Activated T-helper 17 cell treated with anti-CD3 and anti-CD28 coated beads, Interleukin-2, amount 50 U/mL, for 72 hours (primary cell): ENCODE results near the gene DAP. TPM values are rescaled to one million over a fixed set of nuclear protein-coding genes. Genes with fewer than 3 reads are reported as not detected.

Source experiments
- ATAC-seq: fragments of 150-1000 bp; cut with Tn5 transposase; replicated peaks from 2 replicates; pipeline ENCODE4 v1.10.0; 2021; ENCODE audit warnings: mild to moderate bottlenecking, moderate library complexity
- H3K27ac Mint-ChIP-seq: one replicate; pipeline ENCODE4 v1.8.0; 2022; ENCODE audit warnings: mixed read lengths
- H3K27me3 Mint-ChIP-seq: one replicate; pipeline ENCODE4 v1.8.0; 2022; ENCODE audit warnings: mixed read lengths
- H3K36me3 Mint-ChIP-seq: one replicate; pipeline ENCODE4 v1.8.0; 2022; ENCODE audit warnings: low read depth, mild to moderate bottlenecking, mixed read lengths
- H3K4me1 Mint-ChIP-seq: one replicate; pipeline ENCODE4 v1.8.0; 2022; ENCODE audit warnings: mixed read lengths
- H3K4me3 Mint-ChIP-seq: one replicate; pipeline ENCODE4 v1.8.0; 2022; ENCODE audit warnings: mild to moderate bottlenecking, mixed read lengths
- H3K9me3 Mint-ChIP-seq: one replicate; pipeline ENCODE4 v1.8.0; 2022; ENCODE audit warnings: mixed read lengths
- total RNA-seq, 2 donors: library from RNA; stranded (reverse); gene quantifications; one replicate each; pipeline ENCODE4 v1.2.3, GENCODE V29; 2022

DAP gene
- total RNA-seq, 2 donors from 2014 or later = 29.5 to 39.5 TPM

- H3K4me3 Mint-ChIP-seq = no peak overlapping the region
- no peaks in the 10 kb centered on the region for H3K9me3 Mint-ChIP-seq
- no peaks in the 10 kb centered on the region for H3K36me3 Mint-ChIP-seq
- H3K27ac Mint-ChIP-seq = no peak overlapping the region
- H3K4me1 Mint-ChIP-seq = no peaks in the 10 kb centered on the region
- no peak for ATAC-seq
- H3K27me3 Mint-ChIP-seq = peaks cover 4% of the 10 kb centered on the region
Observed at GRCh38 chr5:10662661-10663488, 98.2 kb downstream of the DAP start.

- Mint-ChIP-seq H3K4me3 (no peak overlapping the region), H3K27me3 (peaks cover 4% of the 10 kb centered on the region), H3K9me3 (no peaks in the 10 kb centered on the region), H3K36me3 (no peaks in the 10 kb centered on the region), H3K4me1 (no peaks in the 10 kb centered on the region), H3K27ac (no peak overlapping the region)
- no peak for ATAC-seq
Observed at GRCh38 chr5:10662083-10662482, 99.0 kb downstream of the DAP start.

GRCh38 chr5:10661401-10661800 lies 99.6 kb downstream of the DAP start:
- Mint-ChIP-seq H3K36me3 (no peaks in the 10 kb centered on the region), H3K4me1 (no peaks in the 10 kb centered on the region), H3K27me3 (peaks cover 4% of the 10 kb centered on the region), H3K27ac (no peak overlapping the region), H3K9me3 (no peaks in the 10 kb centered on the region), H3K4me3 (no peak overlapping the region)
- ATAC-seq = no peak

GRCh38 chr5:10660720-10661387 lies 100.2 kb downstream of the DAP start:
- Mint-ChIP-seq H3K9me3 (no peaks in the 10 kb centered on the region), H3K27ac (no peak overlapping the region), H3K36me3 (no peaks in the 10 kb centered on the region), H3K27me3 (peaks cover 4% of the 10 kb centered on the region), H3K4me1 (no peaks in the 10 kb centered on the region), H3K4me3 (no peak overlapping the region)
- ATAC-seq = no peak

- Mint-ChIP-seq H3K4me3 (no peak overlapping the region), H3K27me3 (peaks cover 4% of the 10 kb centered on the region), H3K36me3 (no peaks in the 10 kb centered on the region), H3K9me3 (no peaks in the 10 kb centered on the region), H3K4me1 (no peaks in the 10 kb centered on the region), H3K27ac (no peak overlapping the region)
- ATAC-seq = no peak
Observed at GRCh38 chr5:10660135-10660534, 100.9 kb downstream of the DAP start.

- Mint-ChIP-seq H3K27ac (no peak overlapping the region), H3K27me3 (peaks cover 4% of the 10 kb centered on the region), H3K36me3 (no peaks in the 10 kb centered on the region), H3K4me3 (no peak overlapping the region), H3K4me1 (no peaks in the 10 kb centered on the region), H3K9me3 (no peaks in the 10 kb centered on the region)
- ATAC-seq = no peak
Observed at GRCh38 chr5:10658265-10658664, 102.8 kb downstream of the DAP start.

GRCh38 chr5:10655972-10656830 lies 104.8 kb downstream of the DAP start:
- Mint-ChIP-seq H3K9me3 (no peaks in the 10 kb centered on the region), H3K4me1 (no peaks in the 10 kb centered on the region), H3K27ac (no peak overlapping the region), H3K4me3 (no peak overlapping the region), H3K27me3 (no peaks in the 10 kb centered on the region), H3K36me3 (no peaks in the 10 kb centered on the region)
- ATAC-seq = no peak

- Mint-ChIP-seq H3K27ac (no peak overlapping the region), H3K36me3 (peaks cover 8% of the 10 kb centered on the region), H3K4me1 (no peaks in the 10 kb centered on the region), H3K27me3 (no peaks in the 10 kb centered on the region), H3K9me3 (no peaks in the 10 kb centered on the region), H3K4me3 (no peak overlapping the region)
- ATAC-seq = no peak
Observed at GRCh38 chr5:10655161-10655971, 105.7 kb downstream of the DAP start.

GRCh38 chr5:10654566-10654965 lies 106.5 kb downstream of the DAP start:
- Mint-ChIP-seq H3K27ac (no peak overlapping the region), H3K4me1 (no peaks in the 10 kb centered on the region), H3K27me3 (no peaks in the 10 kb centered on the region), H3K36me3 (peaks cover 10% of the 10 kb centered on the region), H3K4me3 (no peak overlapping the region), H3K9me3 (no peaks in the 10 kb centered on the region)
- no peak for ATAC-seq

GRCh38 chr5:10653751-10654400 lies 107.2 kb downstream of the DAP start:
- no peak for ATAC-seq
- Mint-ChIP-seq H3K9me3 (no peaks in the 10 kb centered on the region), H3K4me3 (no peak overlapping the region), H3K27me3 (no peaks in the 10 kb centered on the region), H3K4me1 (no peaks in the 10 kb centered on the region), H3K36me3 (peaks cover 10% of the 10 kb centered on the region), H3K27ac (no peak overlapping the region)

GRCh38 chr5:10653043-10653442 lies 108.0 kb downstream of the DAP start:
- H3K4me1 Mint-ChIP-seq = no peaks in the 10 kb centered on the region
- ATAC-seq = no peak
- H3K36me3 Mint-ChIP-seq = peaks cover 10% of the 10 kb centered on the region

GRCh38 chr5:10652606-10653005 lies 108.4 kb downstream of the DAP start:
- no peak overlapping the region for H3K27ac Mint-ChIP-seq
- H3K4me3 Mint-ChIP-seq = no peak overlapping the region
- ATAC-seq = no peak
- no peaks in the 10 kb centered on the region for H3K27me3 Mint-ChIP-seq
- H3K9me3 Mint-ChIP-seq = no peaks in the 10 kb centered on the region
- peaks cover 10% of the 10 kb centered on the region for H3K36me3 Mint-ChIP-seq
- no peaks in the 10 kb centered on the region for H3K4me1 Mint-ChIP-seq

More at GRCh38 chr5:10653043-10653442, 108.0 kb downstream of the DAP start:
- no peaks in the 10 kb centered on the region for H3K27me3 Mint-ChIP-seq
- H3K4me3 Mint-ChIP-seq = no peak overlapping the region
- no peak overlapping the region for H3K27ac Mint-ChIP-seq
- H3K9me3 Mint-ChIP-seq = no peaks in the 10 kb centered on the region

- no peaks in the 10 kb centered on the region for H3K9me3 Mint-ChIP-seq
- no peak overlapping the region for H3K4me3 Mint-ChIP-seq
- H3K4me1 Mint-ChIP-seq = no peaks in the 10 kb centered on the region
- H3K27me3 Mint-ChIP-seq = no peaks in the 10 kb centered on the region
- H3K27ac Mint-ChIP-seq = no peak overlapping the region
- H3K36me3 Mint-ChIP-seq = peaks cover 10% of the 10 kb centered on the region
- no peak for ATAC-seq
Observed at GRCh38 chr5:10652151-10652550, 108.9 kb downstream of the DAP start.
